Stimulated activated CD8-positive, alpha-beta memory T cell treated with anti-CD3 and anti-CD28 coated beads, Interleukin-12 subunit alpha, Interleukin-12 subunit beta, amount 100 ng/mL, for 4 hours (primary cell): Measurements from ENCODE around the gene SECISBP2L.
"Not testable (repeated sequence)": the region's sequence is repeated elsewhere in the genome, so short reads cannot be mapped to it uniquely, and the experiment has no call there.

Experiments used
- DNase-seq: peaks from one replicate; pipeline ENCODE4 v3.0.0-alpha.2; 2020; ENCODE audit warnings: low read depth

SECISBP2L gene, protein sequence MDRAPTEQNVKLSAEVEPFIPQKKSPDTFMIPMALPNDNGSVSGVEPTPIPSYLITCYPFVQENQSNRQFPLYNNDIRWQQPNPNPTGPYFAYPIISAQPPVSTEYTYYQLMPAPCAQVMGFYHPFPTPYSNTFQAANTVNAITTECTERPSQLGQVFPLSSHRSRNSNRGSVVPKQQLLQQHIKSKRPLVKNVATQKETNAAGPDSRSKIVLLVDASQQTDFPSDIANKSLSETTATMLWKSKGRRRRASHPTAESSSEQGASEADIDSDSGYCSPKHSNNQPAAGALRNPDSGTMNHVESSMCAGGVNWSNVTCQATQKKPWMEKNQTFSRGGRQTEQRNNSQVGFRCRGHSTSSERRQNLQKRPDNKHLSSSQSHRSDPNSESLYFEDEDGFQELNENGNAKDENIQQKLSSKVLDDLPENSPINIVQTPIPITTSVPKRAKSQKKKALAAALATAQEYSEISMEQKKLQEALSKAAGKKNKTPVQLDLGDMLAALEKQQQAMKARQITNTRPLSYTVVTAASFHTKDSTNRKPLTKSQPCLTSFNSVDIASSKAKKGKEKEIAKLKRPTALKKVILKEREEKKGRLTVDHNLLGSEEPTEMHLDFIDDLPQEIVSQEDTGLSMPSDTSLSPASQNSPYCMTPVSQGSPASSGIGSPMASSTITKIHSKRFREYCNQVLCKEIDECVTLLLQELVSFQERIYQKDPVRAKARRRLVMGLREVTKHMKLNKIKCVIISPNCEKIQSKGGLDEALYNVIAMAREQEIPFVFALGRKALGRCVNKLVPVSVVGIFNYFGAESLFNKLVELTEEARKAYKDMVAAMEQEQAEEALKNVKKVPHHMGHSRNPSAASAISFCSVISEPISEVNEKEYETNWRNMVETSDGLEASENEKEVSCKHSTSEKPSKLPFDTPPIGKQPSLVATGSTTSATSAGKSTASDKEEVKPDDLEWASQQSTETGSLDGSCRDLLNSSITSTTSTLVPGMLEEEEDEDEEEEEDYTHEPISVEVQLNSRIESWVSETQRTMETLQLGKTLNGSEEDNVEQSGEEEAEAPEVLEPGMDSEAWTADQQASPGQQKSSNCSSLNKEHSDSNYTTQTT

DNA sequence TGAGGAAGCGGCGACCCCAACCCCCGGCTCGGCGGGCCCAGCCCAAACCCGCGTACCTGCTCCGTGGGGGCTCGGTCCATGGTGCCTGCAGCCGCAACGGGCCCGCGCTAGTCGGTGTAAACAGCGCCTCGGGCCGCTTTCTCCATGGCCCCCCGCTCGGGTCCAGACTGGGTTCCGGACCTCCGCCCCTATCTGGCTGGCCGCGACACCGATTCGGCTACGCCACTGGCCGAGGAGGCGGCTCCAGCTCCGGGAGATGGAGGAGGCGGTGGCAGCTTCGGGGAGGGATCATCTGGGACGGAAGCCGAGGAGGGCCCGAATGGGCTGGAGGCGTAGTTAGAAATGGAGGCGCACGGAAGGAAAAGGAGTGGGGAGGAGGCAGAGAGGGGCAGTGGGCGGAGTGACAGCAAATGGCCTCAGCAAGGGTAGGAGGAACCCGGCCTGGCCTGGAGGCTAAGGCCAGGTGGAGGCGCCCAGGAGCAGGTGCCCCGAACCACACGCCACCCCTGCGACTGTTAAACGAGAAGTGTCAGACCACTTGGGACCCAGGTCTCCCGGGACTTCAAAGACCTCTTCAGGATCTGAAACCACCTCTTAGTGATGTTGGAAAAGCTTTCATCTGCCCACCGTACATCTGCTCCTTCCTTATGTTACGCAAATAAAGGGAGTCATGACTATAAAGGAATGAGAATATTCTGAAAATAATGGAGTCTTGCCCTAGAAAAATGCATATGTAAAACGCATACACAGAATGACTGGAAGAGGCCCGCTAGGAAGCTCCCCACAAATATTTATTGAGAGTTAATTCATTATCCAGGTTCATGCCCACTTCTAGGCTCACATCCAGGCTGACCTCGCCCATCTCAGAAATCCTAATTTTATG, at the start of gene SECISBP2L:
SECISBP2L (minus strand) TSS at position 227 of the 883 bp plus-strand sequence; CDS start at position 80, 147 bp downstream.
- DNase-seq, result peak; percentile 78

DNA sequence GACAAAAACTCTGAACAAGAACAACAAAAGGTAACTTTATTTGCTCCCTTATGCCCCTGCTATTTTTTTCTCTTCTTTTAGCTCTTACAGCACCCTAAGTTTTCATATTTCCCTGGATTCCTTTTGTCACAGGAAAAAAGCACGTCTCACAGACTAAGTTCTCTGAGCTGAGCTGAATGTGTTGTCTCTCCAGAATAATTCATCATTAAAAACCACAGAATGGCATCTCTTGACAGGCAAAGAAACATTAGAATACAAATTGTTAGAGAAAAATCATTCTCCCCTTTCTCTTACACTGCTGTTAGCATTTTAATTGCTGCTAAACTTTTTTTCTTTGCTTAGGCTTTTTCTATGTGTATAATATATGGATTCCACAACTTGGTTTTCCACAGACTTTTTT, 48.7 kb upstream of the SECISBP2L start:
- no peak for DNase-seq

DNA sequence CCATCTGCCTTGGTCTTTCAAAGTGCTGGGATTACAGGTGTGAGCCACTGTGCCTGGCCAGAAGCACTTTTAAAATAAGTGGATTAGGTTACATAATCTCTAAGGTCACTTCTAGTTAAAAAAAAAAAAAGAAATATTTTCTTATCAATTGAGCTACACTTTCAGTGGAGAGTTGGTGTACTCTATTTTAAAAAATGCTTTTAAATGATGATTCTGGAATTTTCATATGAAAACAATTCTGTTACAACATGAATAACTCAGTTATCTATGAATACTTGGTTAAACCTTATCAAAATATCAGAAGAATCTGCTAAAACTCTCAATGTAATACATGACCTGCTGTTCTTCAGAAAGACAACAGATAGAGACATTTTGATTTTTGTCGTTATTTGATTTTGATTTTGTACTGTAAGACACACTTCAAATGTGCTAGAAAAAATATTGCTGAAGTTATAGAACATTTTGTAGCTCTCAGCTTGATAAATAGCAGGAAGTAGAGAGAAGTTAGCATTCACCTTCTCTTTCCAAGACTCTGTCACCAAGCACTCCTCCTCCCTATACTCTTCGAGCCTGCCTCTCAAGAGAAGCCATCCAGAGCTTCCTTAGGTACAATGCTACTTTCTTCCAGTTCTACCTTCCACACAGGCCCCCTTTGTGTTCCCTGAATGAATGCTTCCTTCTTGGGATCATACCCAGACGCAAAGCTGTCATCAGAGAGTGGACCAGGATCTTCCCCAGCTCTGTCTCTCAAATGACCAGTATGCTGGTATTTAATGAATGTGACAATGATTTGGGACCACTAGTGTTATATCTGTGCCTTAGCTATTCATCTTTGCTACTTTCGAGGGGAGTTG, 47.2 kb upstream of the SECISBP2L start:
- DNase-seq, result no peak

DNA sequence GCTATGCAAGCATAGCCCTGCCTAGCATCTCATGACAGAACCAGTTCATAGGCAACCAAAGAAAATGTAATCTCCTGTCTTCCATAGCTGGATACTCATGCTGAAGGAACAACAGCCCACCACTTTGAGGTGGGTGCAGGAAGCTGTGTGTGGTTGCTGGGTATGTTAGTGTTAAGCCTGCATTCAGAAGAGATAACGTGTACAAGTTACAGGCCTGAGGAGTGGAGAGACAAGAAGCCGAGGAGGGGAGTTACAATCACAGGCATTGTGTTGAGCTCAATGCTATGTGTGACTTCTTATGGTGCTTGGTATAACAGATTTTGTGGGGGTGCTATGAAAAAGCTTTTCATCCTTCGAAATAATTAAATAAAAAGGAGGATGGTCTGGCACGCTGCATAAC, 42.8 kb upstream of the SECISBP2L start:
- DNase-seq, result no peak

DNA sequence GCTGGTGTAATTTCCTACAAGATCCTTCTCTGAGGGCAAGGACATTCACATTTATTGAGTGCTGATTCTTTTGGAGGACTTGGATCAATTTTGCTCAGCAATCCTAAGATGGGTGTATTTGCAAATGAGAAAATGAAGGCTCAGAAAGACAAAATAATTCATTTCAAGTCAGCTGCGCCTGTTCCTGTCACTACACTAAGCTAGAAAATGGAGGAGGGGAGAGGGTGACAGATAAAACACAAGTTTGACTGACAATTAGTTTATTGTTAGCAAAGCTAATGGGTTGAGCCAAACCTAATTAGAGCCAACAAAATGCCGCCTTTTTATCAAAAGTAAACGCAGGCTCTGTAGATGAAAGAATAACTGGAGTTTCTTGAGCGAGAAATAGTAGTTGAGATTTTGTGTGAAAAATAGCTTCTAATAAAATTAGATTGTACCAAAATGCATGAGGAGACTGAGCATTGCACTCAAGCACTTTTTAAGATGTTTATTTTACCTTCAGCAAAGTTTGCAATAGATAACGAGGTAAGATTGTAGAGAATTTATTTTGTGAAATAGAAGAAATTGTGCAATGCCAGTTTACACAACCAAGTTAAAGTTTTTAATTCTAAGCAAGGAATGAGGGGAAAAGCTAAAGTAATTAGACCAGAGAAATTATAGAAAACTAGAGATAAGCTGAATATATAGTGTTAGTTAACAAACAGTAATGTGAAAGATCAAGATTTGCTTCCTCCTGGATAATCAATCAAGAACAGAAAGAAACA, 39.6 kb upstream of the SECISBP2L start:
- DNase-seq, result no peak

DNA sequence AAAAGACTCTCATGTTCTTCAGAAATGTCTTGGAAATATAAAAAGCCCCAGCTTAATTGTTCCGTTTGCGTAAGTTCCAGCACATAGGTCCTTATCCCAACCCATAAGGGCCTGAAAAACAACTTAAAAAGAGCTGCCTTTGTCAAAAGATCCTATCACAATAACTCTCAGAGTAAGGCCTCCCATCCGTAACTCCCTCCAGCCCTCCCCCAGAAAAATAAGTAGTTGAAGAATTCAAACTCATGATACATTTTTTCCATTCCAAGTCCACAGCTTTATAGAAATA, 38.0 kb upstream of the SECISBP2L start:
- DNase-seq, result no peak

DNA sequence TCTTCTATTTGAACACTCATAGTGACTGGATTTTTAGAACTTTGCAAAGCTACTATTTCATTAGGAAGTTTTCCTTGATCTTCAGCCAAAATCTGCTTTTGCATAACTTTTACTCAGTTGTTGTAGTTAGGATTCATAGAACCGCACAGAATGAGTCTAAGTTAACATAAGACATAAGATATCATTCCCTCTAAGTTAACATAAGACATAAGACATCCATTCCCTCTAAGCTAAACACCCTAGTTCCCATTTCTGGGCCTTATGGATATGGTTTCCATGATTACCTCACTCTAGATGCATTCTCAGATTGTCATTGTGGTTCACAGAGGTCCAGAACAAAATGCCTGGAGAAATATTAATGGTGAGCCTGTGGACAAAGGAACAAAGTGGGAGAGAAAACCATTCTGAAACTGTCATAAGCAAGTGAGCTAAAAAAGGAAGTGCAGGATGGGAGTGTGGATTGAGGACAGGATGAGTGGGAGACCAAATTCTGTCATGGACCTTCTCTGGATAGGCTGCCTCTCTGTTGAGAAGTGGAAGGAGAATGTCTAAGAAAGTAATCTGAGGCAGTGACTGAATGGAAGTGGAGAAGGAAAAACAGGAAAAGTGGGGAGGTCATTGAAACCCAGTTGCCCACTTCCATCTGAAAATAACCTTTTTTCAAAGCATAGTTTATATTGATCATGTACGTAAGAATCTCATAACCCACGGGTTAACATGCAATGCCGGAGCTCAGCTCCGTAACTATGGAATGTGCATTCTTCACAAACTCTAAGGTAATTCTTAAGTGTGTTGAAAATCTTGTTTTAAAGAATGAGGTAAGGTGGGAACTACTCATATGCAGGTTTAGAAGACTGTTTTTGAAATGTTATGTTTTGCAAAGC, 37.4 kb upstream of the SECISBP2L start:
- no peak for DNase-seq

DNA sequence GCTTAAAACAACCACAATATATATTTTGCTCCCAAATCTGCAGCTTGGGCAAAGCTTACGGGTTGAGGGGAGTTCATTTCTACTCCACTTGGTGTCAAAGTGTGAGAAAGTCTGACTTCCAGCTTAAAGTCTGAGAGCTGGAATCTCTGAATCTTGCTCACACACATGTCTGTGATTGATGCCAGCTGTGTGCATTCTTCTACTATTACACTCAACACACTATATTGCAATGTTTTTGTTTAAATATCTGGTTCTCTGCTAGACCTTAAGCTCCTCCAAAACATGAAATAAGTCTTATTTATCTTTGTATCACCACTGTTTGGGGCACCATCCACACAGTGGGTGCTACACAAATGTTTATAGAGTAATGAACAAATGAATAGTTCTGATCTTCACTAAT, 36.7 kb upstream of the SECISBP2L start:
- DNase-seq, result no peak

DNA sequence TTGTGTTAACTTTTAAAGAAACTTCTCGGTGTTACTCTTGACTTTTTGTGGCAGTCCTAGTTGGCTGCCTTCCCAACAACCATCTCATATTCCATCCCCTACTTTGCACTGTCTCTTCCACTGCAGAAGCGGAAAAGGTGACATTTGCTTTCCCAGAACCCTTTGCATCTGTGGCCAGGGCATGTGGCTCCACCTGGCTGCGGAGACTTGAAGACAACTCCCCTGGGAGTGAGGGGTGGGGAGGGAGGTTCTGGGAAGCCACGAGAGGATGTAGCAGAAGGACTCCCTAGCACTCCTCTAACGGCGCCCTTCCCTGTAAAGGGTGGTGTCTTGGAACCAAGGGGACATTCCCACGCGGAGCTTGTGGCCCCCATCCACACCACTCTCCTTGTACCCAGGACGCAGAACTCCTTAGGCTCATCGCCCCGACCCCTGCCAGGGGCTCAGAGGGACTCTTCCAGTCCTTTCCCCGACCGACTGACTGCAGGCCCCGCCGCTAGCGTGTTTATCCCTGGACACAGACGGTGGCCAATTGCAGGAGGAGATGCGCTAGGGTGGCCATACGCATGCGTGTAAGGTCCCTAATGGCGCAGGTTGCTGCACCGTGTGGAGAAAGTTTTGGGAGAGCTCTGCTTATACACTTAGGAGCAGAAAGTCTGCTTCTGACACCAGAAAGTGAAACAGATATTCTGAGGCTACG, 33.2 kb upstream of the SECISBP2L start:
- no peak for DNase-seq

DNA sequence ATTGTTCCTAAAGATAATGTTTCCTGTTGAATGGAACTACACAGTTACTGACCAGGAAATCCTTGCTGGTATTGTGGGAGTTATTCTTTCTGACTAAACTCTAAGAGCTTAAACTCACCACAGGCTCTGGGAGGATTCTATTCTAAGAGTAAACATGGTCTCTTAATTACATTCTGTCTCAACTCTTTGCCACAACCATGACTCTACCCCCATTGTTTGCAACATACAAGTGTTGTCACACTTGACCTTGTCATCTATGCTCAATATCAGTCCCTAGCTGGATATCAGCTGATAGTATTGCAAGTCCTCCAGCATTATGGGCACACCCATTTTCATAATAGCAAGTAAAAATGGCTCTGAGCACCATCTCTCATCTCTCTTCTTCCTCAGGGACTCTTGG, 29.6 kb upstream of the SECISBP2L start:
- no peak for DNase-seq

DNA sequence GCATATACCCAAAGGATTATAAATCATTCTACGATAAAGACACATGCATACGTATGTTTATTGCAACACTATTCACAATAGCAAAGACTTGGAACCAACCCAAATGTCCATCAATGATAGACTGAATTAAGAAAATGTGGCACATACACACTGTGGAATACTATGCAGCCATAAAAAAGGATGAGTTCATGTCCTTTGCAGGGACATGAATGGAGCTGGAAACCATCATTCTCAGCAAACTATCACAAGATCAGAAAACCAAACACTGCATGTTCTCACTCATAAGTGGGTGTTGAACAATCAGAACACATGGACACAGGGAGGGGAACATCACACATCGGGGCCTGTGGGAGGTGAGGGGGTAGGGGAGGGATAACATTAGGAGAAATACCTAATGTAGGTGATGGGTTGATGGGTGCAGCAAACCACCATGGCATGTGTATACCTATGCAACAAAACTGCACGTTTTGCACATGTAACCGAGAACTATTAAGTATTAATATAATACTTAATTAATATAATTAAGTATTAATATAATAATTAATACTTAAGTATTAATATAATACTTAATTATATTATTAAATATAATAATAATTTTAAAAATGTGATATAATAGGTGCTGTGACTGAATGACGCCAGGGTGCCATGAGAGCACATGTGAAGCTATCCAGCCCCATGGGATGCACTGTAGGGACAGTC, 28.5 kb upstream of the SECISBP2L start:
- DNase-seq, result not testable (repeated sequence)

DNA sequence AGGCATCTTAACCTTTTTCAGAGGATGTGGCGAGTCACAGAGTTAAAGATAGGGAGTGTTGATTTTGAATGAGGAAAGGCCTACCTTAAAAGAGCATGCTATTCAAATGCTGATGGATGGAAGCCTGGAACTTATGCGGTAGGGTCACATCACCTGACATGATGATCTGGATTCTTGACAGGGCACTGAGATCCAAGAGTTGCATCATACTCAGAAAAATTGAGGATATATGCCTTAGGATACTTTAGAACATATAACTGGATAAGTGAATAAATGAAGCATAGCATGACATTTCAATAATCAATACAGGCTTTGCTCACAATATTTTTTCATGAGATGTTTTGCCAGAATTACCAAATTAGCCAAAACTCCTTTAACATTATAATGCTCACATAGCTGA, 20.1 kb upstream of the SECISBP2L start:
- DNase-seq, result no peak

DNA sequence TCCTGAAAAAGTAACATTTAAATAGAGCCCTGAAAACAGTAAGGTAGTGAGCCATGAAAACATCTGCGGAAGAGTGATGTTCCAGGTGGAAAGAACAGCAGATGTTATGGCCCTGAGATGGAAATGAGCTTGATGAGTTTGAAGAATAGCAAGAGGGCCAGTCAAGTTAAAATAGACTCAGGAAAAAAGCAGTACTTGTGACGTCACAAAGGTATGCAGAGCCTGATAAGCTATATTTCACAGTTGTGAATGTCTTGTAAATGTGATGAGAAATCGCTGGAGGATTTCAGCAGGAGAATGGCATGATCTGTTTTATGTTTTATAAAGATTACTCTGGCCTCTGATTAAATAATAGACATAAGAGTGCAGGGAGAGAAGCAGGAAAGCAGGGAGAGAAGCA, 18.6 kb upstream of the SECISBP2L start:
- DNase-seq, result no peak

DNA sequence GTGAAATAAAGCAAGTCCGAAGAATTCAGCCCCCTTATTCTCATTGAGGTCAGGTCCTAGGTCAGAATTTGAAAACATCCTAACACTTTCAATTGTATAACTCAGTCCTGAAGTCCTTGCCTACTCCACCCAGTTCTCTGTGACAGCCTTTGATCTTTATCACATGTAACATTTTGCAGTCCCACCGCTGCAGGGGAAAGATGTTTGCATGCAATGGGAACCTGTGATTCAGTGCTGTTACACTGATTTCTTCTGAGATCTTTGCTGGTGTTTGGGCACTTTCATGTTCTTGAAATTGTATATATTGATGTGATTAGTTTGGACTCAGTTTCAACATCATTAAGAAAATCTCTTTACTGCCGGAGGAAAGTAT, 18.0 kb upstream of the SECISBP2L start:
- DNase-seq, result no peak

DNA sequence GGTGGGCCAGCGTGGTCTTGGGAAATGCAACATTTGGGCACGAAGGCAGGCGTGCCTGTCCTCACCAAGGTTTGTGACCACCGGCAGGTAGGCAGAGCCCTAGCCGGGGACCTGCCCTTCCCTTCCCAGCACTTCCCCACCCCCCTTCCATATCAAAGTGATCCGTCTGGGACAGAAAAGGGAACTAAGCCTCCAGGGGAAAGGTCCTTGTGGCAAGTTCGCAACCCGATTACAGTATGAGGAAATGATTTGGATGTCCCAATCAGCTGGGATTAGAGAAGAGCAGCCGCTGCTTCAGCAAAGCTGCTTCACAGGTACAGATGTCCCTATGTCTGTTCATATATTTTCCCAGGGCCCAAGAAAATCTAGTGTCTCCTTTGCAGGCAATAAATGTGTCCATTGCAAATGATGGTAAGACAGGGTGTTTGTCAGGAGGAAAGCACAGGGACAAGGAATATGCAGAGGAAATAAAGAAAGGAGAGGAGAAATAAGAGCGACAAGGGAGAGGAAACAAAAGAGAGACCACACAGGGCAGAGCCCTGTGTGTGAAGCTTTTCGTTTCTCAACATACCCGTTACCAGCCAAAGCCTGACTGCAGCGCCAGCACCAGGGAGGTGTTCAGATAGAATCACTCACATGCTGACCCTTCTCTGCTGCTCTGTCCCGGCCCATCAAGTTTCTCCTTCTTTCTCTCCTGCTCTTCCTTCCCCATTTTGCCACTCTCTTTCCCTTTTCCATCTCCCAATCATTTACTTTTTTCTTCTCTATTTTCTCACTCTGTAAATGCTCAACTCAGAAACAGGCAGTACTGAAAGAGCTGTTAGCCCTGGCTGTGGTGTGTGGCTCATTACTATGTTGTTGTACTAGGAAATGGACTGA, 17.4 kb upstream of the SECISBP2L start:
- no peak for DNase-seq

DNA sequence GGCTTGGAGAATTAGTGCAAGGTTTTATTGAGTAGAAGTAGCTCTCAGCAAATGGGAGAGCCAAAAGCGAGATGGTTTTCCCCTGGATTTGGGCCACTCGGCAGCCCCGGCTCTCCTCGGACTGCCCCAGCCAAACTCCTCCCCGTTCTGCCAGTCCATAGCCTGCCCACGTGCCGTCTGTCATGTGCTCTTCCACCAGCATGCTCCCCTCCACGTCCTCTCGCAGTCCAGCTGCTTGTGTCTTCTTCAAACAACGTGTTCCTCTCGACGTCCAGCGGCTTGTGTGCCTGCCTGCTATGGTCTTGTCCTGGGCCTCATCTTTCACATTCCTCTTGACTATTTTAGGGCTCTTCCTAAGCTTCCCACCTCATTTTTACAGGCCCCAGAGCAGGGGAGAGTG, 16.7 kb upstream of the SECISBP2L start:
- DNase-seq, result no peak
